Prostate gland (tissue), 2 donors: ENCODE data around the gene B3GALT6. TPM values are rescaled to one million over a fixed set of nuclear protein-coding genes. Genes with fewer than 3 reads are reported as not detected.

Source experiments
- DNase-seq: peaks from one replicate; pipeline ENCODE4 v3.0.0-alpha.2; 2019; ENCODE audit warnings: low spot score
- H3K27ac ChIP-seq, 2 donors: fragments of 200-600 bp; sonication (generic); 2 replicates each; pipeline ENCODE4 v1.5.1; 2017 to 2019
- H3K27me3 ChIP-seq: fragments of 200-600 bp; sonication (generic); replicated peaks from 2 replicates; pipeline ENCODE4 v1.5.1; 2019; ENCODE audit not compliant: insufficient read depth
- H3K36me3 ChIP-seq, 2 donors: fragments of 200-600 bp; sonication (generic); 1 replicate in 1 of 2; 2 replicates in 1 of 2; pipeline versions ENCODE4 v1.5.1 to v1.8.1; 2017 to 2019
- H3K4me1 ChIP-seq: fragments of 200-600 bp; sonication (generic); replicated peaks from 2 replicates; pipeline ENCODE4 v1.5.1; 2019
- H3K4me3 ChIP-seq, 2 donors: fragments of 200-600 bp; sonication (generic); 2 replicates each; pipeline ENCODE4 v1.5.1; 2017 to 2019
- H3K9me3 ChIP-seq: fragments of 200-600 bp; sonication (generic); 2 replicates; pipeline ENCODE4 v1.5.1; 2017
- CTCF ChIP-seq, 4 experiments: fragments of 200-600 bp in 2 of 4; fragments of 450-650 bp in 2 of 4; sonication (generic) in 2 of 4; IDR thresholded peaks; 1 replicate in 3 of 4; 2 replicates in 1 of 4; pipeline ENCODE4 v1.5.1; 2016 to 2019; ENCODE audit warnings: antibody characterized with exemption in 4 of 4, mild to moderate bottlenecking in 2 of 4, moderate library complexity in 2 of 4
- POLR2A ChIP-seq: fragments of 450-650 bp; IDR thresholded peaks from one replicate; pipeline ENCODE4 v1.6.1; 2016; ENCODE audit warnings: antibody characterized with exemption, mild to moderate bottlenecking
- POLR2AphosphoS5 ChIP-seq: sonication (generic); formaldehyde crosslinking; IDR thresholded peaks from one replicate; pipeline ENCODE4 v1.6.1; 2017; ENCODE audit warnings: antibody characterized with exemption
- WGBS: methylation state at CpG from one replicate; pipeline ENCODE4 v1.1.5; 2018; 5-methylcytosine and 5-hydroxymethylcytosine counted together
- intact Hi-C: fragments of 100-400 bp; cut with DNase I; formaldehyde crosslinking; loops from one replicate; pipeline ENCODE4 v1.14.2; 2022
- total RNA-seq, 2 donors: library from RNA; depleted of rRNA; stranded (reverse); fragments of >200 nt; gene quantifications; one replicate each; pipeline ENCODE4 v1.1.0, GENCODE V29; 2016

The B3GALT6 gene
- total RNA-seq, 2 donors from 2014 or later: 29.6 to 41.5 TPM

GRCh38 chr1:1236945-1237873 lies 5.2 kb downstream of the B3GALT6 start:
- no peak for DNase-seq
- H3K4me3 ChIP-seq: no peak overlapping the region
- intact Hi-C loops: no loop called here
- no peaks in the 10 kb centered on the region for H3K36me3 ChIP-seq
- no peaks in the 10 kb centered on the region for H3K27me3 ChIP-seq
- no peaks in the 10 kb centered on the region for H3K4me1 ChIP-seq
- WGBS: 40% methylated on average over 21 of the region's 34 CpGs
- TF ChIP-seq POLR2AphosphoS5 (no peak), CTCF (IDR thresholded peaks at IDR 0.05) (no peak), POLR2A (no peak)
- H3K9me3 ChIP-seq: no peaks in the 10 kb centered on the region
- no peak overlapping the region for H3K27ac ChIP-seq

- Histone ChIP-seq H3K36me3 (no peaks in the 10 kb centered on the region), H3K27me3 (no peaks in the 10 kb centered on the region), H3K4me1 (no peaks in the 10 kb centered on the region), H3K27ac (no peak overlapping the region), H3K9me3 (no peaks in the 10 kb centered on the region), H3K4me3 (no peak overlapping the region)
- TF ChIP-seq CTCF (IDR thresholded peaks at IDR 0.05): no peak
- 43% methylated on average over 22 of the region's 48 CpGs for WGBS
- intact Hi-C loops: no loop called here
- DNase-seq: no peak
Measured at GRCh38 chr1:1237874-1238701, 6.1 kb downstream of the B3GALT6 start.

- no peak for TF ChIP-seq POLR2AphosphoS5
- TF ChIP-seq CTCF (IDR thresholded peaks at IDR 0.05): no peak
- no peak for TF ChIP-seq POLR2A
- H3K4me3 ChIP-seq: no peak overlapping the region
- no peaks in the 10 kb centered on the region for H3K4me1 ChIP-seq
- WGBS: 74% methylated on average over 12 of the region's 19 CpGs
- H3K9me3 ChIP-seq: no peaks in the 10 kb centered on the region
- no peaks in the 10 kb centered on the region for H3K27me3 ChIP-seq
- intact Hi-C loops: no loop called here
- no peak overlapping the region for H3K27ac ChIP-seq
- no peaks in the 10 kb centered on the region for H3K36me3 ChIP-seq
- DNase-seq: no peak
Measured at GRCh38 chr1:1238702-1239178, 6.7 kb downstream of the B3GALT6 start.

- 66% methylated on average over 6 of the region's 15 CpGs for WGBS
- intact Hi-C loops: no loop called here
- no peaks in the 10 kb centered on the region for H3K27me3 ChIP-seq
Measured at GRCh38 chr1:1239227-1239613, 7.2 kb downstream of the B3GALT6 start.

GRCh38 chr1:1239614-1240347 lies 7.7 kb downstream of the B3GALT6 start:
- TF ChIP-seq POLR2A (no peak), POLR2AphosphoS5 (no peak)

More at GRCh38 chr1:1239227-1239613, 7.2 kb downstream of the B3GALT6 start:
- Histone ChIP-seq H3K4me3 (no peak overlapping the region), H3K27ac (no peak overlapping the region), H3K4me1 (no peaks in the 10 kb centered on the region), H3K9me3 (no peaks in the 10 kb centered on the region), H3K36me3 (no peaks in the 10 kb centered on the region)
- no peak for DNase-seq
- TF ChIP-seq POLR2AphosphoS5: no peak

More at GRCh38 chr1:1239614-1240347, 7.7 kb downstream of the B3GALT6 start:
- Histone ChIP-seq H3K4me1 (no peaks in the 10 kb centered on the region), H3K27ac (no peak overlapping the region), H3K9me3 (no peaks in the 10 kb centered on the region), H3K4me3 (no peak overlapping the region), H3K36me3 (no peaks in the 10 kb centered on the region), H3K27me3 (no peaks in the 10 kb centered on the region)
- no peak for DNase-seq
- WGBS: 47% methylated on average over 25 of the region's 30 CpGs
- intact Hi-C loops: no loop called here
